ENCODE measurements around the gene SLC2A9. TPM values are rescaled to one million over a fixed set of nuclear protein-coding genes. Genes with fewer than 3 reads are reported as not detected.

The SLC2A9 gene
- total RNA-seq, 1 experiment from 2014 or later = 3.5 TPM

DNA sequence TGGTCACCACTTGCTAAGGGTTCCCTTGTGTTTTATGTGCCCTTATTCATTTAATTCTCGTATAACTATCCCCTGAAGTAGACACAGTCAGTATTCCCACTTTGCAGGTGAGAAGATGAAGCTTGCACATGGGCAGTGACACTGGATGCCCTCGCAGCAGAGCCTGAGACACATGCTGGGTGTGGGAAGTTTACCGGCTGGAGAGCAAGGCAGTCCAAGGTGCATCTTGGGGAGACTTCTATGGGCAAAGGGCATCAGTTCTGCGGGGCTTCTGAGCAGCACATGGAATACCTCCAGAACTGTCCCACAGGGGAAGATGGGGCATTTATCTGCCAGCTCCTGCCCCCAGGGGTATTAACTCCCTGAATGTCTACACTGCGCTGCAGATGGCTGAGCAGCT, 92.2 kb downstream of the SLC2A9 start:
- ChIA-PET POLR2A (no interaction called here), CTCF (no interaction called here)
- H3K27me3 ChIP-seq (ENCODE audit: control insufficient read depth, insufficient read depth, low read length) = no peaks in the 10 kb centered on the region
- H3K4me3 ChIP-seq (ENCODE audit: low read depth in 2 of 2, low read length in 2 of 2) = no peak overlapping the region
- BruUV-seq (replicated peaks) = no TSS peak
- in situ Hi-C loops (cut with HindIII; ENCODE audit: low pct_unique_long_range_greater_than_20kb, low sequenced_read_pairs) (no loop called here), intact Hi-C loops (cut with micrococcal nuclease; ENCODE audit: unreplicated experiment) (no loop called here)
- H3K9me3 ChIP-seq (ENCODE audit: control insufficient read depth, insufficient read depth, low read depth, low read length) = no peaks in the 10 kb centered on the region
- ATAC-seq (no peak), DNase-seq (ENCODE audit: low read depth, low spot score) (no peak)
- H3K36me3 ChIP-seq (ENCODE audit: control insufficient read depth, insufficient read depth, low read length) = no peaks in the 10 kb centered on the region
- H3K4me1 ChIP-seq (ENCODE audit: control insufficient read depth, insufficient read depth, low read length) = no peaks in the 10 kb centered on the region
- H3K27ac ChIP-seq (ENCODE audit: low read length) = no peak overlapping the region; the same call in 1 of the 2 replicates
- TF ChIP-seq, protein P1, sequence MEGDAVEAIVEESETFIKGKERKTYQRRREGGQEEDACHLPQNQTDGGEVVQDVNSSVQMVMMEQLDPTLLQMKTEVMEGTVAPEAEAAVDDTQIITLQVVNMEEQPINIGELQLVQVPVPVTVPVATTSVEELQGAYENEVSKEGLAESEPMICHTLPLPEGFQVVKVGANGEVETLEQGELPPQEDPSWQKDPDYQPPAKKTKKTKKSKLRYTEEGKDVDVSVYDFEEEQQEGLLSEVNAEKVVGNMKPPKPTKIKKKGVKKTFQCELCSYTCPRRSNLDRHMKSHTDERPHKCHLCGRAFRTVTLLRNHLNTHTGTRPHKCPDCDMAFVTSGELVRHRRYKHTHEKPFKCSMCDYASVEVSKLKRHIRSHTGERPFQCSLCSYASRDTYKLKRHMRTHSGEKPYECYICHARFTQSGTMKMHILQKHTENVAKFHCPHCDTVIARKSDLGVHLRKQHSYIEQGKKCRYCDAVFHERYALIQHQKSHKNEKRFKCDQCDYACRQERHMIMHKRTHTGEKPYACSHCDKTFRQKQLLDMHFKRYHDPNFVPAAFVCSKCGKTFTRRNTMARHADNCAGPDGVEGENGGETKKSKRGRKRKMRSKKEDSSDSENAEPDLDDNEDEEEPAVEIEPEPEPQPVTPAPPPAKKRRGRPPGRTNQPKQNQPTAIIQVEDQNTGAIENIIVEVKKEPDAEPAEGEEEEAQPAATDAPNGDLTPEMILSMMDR (IDR thresholded peaks at IDR 0.05) = no peak
- TF ChIP-seq SIN3A (IDR thresholded peaks at IDR 0.05; ENCODE audit: borderline replicate concordance, insufficient read depth, low read depth, low read length) = no peak
- no peak for TF ChIP-seq POLR2AphosphoS5 (IDR thresholded peaks at IDR 0.05; ENCODE audit: low read depth, low read length)

DNA sequence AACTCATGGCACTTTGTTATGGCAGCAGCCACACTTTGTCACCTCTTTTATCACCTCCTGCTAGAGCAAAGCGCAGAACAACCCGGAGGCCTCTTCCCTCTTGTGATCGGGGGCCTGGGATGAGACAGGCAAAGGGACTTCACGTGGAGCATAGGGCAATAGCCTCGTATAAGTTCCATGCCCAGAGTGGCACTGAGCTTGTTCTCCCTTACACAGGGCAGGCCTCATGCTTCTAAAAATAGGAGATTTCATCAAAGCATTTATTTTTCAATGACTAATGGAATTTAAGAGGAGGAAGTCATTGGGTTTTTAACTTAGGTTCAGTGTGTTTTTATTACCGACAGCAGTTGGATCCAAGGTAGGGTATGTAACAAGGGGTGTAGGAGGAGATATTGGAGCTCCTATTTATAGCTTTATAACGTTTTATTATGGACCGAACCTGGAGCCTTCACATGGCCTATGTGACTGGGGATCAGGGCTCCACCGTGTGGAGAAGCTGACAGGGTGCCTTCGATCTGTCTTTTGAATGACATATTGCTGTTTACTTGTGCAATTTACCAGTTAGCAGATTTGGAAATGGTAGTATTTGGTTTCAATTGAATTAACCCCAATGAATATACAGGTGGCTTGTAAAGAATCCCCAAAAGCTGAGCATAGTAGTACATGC, 93.8 kb downstream of the SLC2A9 start:
- no peak for ATAC-seq
- POLR2A ChIA-PET = no interaction called here
- DNase-seq (ENCODE audit: low read depth, low spot score) = no peak
- H3K27ac ChIP-seq (ENCODE audit: low read length) = no peak overlapping the region
- in situ Hi-C loops (cut with HindIII; ENCODE audit: low pct_unique_long_range_greater_than_20kb, low sequenced_read_pairs) (no loop called here), intact Hi-C loops (cut with micrococcal nuclease; ENCODE audit: unreplicated experiment) (no loop called here)
- H3K27me3 ChIP-seq (ENCODE audit: control insufficient read depth, insufficient read depth, low read length) = no peaks in the 10 kb centered on the region
- no peak overlapping the region for H3K4me3 ChIP-seq (ENCODE audit: low read depth in 2 of 2, low read length in 2 of 2)
- TF ChIP-seq REST (IDR thresholded peaks at IDR 0.05; ENCODE audit: insufficient read depth in 1 of 2, low read depth in 2 of 2, low read length in 1 of 2) = no peak
- no peak for TF ChIP-seq POLR2AphosphoS5 (IDR thresholded peaks at IDR 0.05; ENCODE audit: low read depth, low read length)
- TF ChIP-seq SIN3A (IDR thresholded peaks at IDR 0.05; ENCODE audit: borderline replicate concordance, insufficient read depth, low read depth, low read length) = no peak
- no peak for TF ChIP-seq TCF7L2 (IDR thresholded peaks at IDR 0.05; ENCODE audit: low read depth, low read length)
- TF ChIP-seq, protein P1 (IDR thresholded peaks at IDR 0.05) = no peak; the same call in 1 of the 2 replicates
- no peaks in the 10 kb centered on the region for H3K36me3 ChIP-seq (ENCODE audit: control insufficient read depth, insufficient read depth, low read length)
- H3K9me3 ChIP-seq (ENCODE audit: control insufficient read depth, insufficient read depth, low read depth, low read length) = no peaks in the 10 kb centered on the region
- CTCF ChIA-PET = interaction anchor here (0.6 kb wide), 2 partner anchors 223 to 399 kb away, joined by 5 to 6 read pairs; no protein-coding TSS in a partner anchor
- no peaks in the 10 kb centered on the region for H3K4me1 ChIP-seq (ENCODE audit: control insufficient read depth, insufficient read depth, low read length)
- BruUV-seq (replicated peaks) = no TSS peak

All from Panc1 (cell line).